CD4-positive, alpha-beta T cell treated with Interleukin-15 for 4 hours (primary cell): Measurements from ENCODE around the gene GFRA1.

Experiments
- DNase-seq: peaks from one replicate; pipeline ENCODE4 v3.0.0-alpha.2; 2020; ENCODE audit warnings: low spot score

The GFRA1 gene

GRCh38 chr10:116160271-116160670 lies 112.7 kb downstream of the GFRA1 start:
- DNase-seq: no peak

DNA sequence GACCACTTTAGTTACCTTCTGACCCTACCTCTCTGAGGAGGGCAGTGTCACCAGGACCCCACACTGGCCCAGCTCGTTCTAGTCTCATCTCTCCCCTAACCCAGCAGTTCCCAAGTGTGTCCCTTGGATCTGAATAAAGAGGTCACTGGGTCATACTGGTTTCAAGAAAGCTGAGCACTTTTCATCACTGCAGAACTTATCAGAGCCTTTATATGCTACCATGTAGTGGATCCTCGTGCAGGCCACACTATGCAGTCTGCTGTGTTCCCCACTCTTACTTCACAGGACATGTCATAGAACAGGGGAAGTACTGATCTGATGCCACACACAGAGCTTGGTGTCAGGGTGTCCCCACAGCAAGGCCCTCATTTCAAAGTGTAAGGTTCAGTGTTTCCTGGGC lies 113.8 kb downstream of the GFRA1 start:
- DNase-seq: no peak

DNA sequence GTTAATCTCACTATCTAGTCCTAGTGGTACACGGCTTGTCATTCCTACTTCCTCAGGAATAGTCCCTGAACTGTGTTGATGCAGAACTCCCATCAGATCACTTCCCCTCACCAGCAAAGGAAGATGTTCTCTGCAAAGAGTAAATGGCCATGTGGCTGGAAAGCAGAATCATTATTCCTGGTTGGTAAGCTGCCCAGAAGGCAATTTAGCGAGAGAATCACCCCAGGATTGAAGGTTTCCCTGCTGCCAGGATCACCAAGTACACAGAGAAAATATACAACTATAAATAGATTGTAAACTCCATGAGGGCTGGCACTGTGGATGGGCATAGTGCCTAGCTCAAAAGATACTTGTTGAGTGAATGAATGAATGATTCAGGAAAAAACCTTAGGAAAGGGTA lies 115.0 kb downstream of the GFRA1 start:
- no peak for DNase-seq

- no peak for DNase-seq
These were observed 115.5 kb downstream of the GFRA1 start for GRCh38 chr10:116157485-116157884.

- DNase-seq: no peak
These were observed 116.2 kb downstream of the GFRA1 start for GRCh38 chr10:116156819-116157218.

DNA sequence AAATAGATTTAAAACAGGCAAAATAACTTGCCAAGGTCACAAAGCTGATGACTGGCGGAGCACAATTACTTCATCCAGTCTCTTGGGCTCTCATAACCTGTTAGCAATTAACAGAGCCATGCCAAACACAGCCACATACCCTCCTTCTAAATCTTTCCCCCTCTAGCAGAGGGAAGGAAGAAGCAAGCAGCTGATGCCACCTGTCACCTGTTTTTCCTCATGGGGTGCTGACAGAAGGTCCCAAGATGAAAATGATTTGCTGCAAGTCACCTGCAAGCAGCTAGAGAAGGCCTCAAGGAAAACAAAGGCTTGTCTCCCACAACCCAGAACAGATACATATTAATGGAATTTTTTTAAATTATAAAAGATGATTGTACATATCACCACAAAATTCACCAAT lies 117.8 kb downstream of the GFRA1 start:
- no peak for DNase-seq

DNA sequence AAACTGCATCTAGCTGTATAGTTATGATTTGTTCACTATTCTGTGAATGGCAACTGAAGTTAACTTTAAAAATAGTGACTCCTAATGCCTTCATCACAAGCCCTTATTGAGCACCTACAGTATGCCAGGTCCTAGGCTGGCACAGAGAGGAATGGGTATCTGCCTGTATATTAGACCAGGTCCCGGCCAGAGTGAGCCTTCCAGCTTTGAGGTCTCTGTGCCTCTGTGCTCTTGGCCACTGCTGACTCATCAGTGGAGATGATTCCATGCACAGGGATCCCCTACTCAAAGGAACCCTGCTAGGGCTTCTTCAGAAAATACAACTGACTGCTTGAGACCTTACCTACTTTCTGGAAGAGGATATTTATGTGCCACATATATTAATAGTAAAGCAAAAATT lies 118.4 kb downstream of the GFRA1 start:
- DNase-seq: no peak

- DNase-seq: no peak
These were observed 121.9 kb downstream of the GFRA1 start for GRCh38 chr10:116151076-116151475.

GRCh38 chr10:116150606-116151005 lies 122.4 kb downstream of the GFRA1 start:
- no peak for DNase-seq

- DNase-seq: no peak
These were observed 125.7 kb downstream of the GFRA1 start for GRCh38 chr10:116147147-116147905.

DNA sequence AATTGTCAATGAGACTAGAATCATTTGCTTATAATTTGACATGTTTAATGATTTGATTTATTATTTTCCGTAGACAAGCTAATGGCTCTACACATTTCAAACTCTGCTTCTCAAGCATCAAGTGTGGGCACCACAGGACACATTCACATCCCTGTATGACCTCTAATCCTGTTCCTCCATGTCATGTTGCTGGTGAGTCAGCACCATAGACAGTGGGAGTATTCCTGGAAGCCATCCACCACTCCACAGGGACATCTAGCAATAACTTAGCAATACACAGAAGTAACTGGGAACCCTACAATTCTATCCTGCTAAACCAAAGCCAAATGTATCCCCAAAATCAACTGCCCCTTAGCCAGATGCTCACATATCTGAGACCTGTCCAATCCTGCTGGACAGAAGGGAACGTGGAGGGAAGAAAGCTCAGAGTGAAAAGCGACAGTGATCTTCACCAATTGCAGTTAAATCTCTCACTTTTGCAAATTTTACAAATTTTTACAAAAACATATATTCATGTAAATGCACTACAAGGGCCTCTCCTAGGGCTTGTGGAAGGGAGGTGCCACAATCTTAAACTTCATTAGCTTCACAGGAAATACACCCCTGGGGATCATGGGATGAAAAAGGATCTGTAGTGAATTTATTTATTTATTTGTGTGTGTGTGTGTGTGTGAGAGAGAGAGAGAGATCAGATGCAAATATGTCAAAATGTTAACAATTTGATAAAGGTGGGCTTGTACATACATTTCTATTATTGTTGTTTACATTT lies 126.5 kb downstream of the GFRA1 start:
- no peak for DNase-seq

- DNase-seq: no peak
These were observed 129.3 kb downstream of the GFRA1 start for GRCh38 chr10:116143673-116144222.

DNA sequence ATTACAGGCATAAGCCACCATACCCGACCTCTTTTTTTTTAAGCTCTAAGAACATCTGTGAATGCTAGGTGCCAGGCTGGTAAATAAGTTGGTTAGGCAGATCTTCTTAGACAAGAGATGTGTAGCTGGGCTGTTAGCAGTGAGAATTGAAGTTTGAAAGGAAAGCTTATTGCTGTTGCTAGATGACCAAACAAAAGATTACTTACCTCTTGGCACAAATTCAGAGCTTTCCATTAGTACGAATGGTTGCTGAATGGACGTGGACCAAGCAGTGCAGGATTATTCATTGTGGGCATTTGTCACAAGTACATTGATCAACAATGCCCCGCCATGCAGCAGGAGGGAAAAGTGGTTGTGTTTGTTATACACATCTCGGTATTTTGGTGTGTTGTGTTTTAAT lies 131.2 kb downstream of the GFRA1 start:
- no peak for DNase-seq

- no peak for DNase-seq
These were observed 131.8 kb downstream of the GFRA1 start for GRCh38 chr10:116141246-116141645.

DNA sequence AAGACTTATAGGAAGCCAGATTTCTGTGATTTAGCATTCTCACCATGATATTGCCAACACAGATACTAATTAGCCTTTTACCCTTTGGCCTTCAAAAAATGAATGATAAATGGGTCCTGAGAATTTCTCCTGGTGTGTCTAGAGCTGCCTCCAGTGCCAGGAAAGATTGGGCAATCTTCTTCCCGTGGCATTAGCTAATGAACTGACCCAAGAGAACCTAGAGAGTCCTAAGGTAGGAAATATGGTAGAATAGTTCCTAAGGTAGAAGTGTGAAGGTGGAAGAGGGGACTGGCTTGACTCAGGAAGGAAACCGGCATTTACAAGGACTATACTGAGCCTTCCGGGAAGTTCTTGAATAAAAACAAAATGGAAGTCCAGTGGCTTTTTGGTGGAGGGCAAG lies 133.1 kb downstream of the GFRA1 start:
- no peak for DNase-seq

GRCh38 chr10:116138897-116139296 lies 134.1 kb downstream of the GFRA1 start:
- no peak for DNase-seq

GRCh38 chr10:116136261-116136660 lies 136.7 kb downstream of the GFRA1 start:
- no peak for DNase-seq

- DNase-seq: no peak
These were observed 138.7 kb downstream of the GFRA1 start for GRCh38 chr10:116134322-116134721.

DNA sequence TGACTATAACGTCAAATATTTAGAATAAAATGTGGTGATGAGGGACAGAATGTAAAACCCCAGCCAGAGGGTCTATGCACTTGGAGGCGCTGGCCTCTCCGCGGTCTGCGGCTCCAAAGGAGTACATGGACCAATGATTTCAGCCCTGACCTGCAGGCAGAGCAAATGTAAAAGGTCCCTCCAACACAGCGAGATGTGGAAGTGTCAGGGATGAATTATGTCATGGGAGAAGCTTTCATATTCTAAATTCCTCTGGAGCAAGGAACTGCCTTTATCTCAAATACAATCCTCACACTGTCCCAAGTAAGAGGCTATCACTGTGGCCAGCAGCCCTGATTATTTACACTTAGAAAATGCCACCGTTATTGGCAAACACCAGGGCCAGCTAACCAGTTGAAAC lies 139.4 kb downstream of the GFRA1 start:
- no peak for DNase-seq

- DNase-seq: no peak
These were observed 140.1 kb downstream of the GFRA1 start for GRCh38 chr10:116132780-116133399.

- DNase-seq: no peak
These were observed 143.0 kb downstream of the GFRA1 start for GRCh38 chr10:116130006-116130405.

- no peak for DNase-seq
These were observed 145.9 kb downstream of the GFRA1 start for GRCh38 chr10:116126954-116127695.
